PC-3 (cell line): ENCODE results near the gene NDEL1. TPM values are rescaled to one million over a fixed set of nuclear protein-coding genes. Genes with fewer than 3 reads are reported as not detected.

Experiments
- ATAC-seq: fragments of 200-7000 bp; cut with Tn5 transposase; 2 replicates; pipeline ENCODE4 v1.9.1; 2020; ENCODE audit warnings: mild to moderate bottlenecking, moderate library complexity
- BruUV-seq: library from RNA; stranded (reverse); fragments of 400-500 nt; replicated peaks from 2 replicates; lab custom pipeline; 2021; lab: Mats Ljungman, UMichigan
- CTCF ChIA-PET: fragments of 300-600 bp; sonication (Branson Sonifier 250); formaldehyde crosslinking; loops from one replicate; lab custom pipeline; 2022; ENCODE audit warnings: antibody characterized with exemption; lab: Charles Lee
- POLR2A ChIA-PET: fragments of 300-600 bp; sonication (Branson Sonifier 250); formaldehyde crosslinking; loops from one replicate; lab custom pipeline; 2022; ENCODE audit warnings: antibody characterized with exemption; ENCODE audit not compliant: unreplicated experiment; lab: Charles Lee
- DNase-seq: peaks from one replicate; pipeline ENCODE4 v3.0.0-alpha.2; 2015
- H2AFZ ChIP-seq: fragments of 300-600 bp; sonication (generic); 2 replicates; pipeline ENCODE4 v1.6.0; 2016; ENCODE audit warnings: antibody characterized with exemption, low read length
- H3F3A ChIP-seq: fragments of 300-600 bp; sonication (generic); one replicate; pipeline ENCODE4 v1.6.0; 2017; ENCODE audit warnings: antibody characterized with exemption, low read length, control low read depth, mild to moderate bottlenecking; ENCODE audit not compliant: unreplicated experiment
- H3K27ac ChIP-seq: fragments of 300-600 bp; sonication (generic); 2 replicates; pipeline ENCODE4 v1.5.1; 2016; ENCODE audit warnings: mild to moderate bottlenecking, low read length
- H3K27me3 ChIP-seq: fragments of 300-600 bp; sonication (generic); 2 replicates; pipeline ENCODE4 v1.6.1; 2016; ENCODE audit warnings: low read length, mixed read lengths
- H3K36me3 ChIP-seq: fragments of 300-600 bp; sonication (generic); 2 replicates; pipeline ENCODE4 v1.6.1; 2016; ENCODE audit warnings: low read depth, mixed run types, low read length, mixed read lengths
- H3K4me1 ChIP-seq: fragments of 300-600 bp; sonication (generic); 2 replicates; pipeline ENCODE4 v1.5.1; 2016; ENCODE audit warnings: low read length; ENCODE audit not compliant: insufficient read depth
- H3K4me2 ChIP-seq: fragments of 300-600 bp; sonication (generic); 2 replicates; pipeline ENCODE4 v1.6.0; 2016; ENCODE audit warnings: low read length
- H3K4me3 ChIP-seq: fragments of 300-600 bp; sonication (generic); 2 replicates; pipeline ENCODE4 v1.5.1; 2016; ENCODE audit warnings: mild to moderate bottlenecking, low read length, mixed read lengths
- H3K79me2 ChIP-seq: fragments of 300-600 bp; sonication (generic); 2 replicates; pipeline ENCODE4 v1.6.1; 2017; ENCODE audit warnings: low read length, mixed read lengths
- H3K9ac ChIP-seq: fragments of 300-600 bp; sonication (generic); 2 replicates; pipeline ENCODE4 v1.6.0; 2016; ENCODE audit warnings: mild to moderate bottlenecking, low read length
- H3K9me2 ChIP-seq: fragments of 300-600 bp; sonication (generic); replicated peaks from 2 replicates; pipeline ENCODE4 v1.6.1; 2016; ENCODE audit warnings: mixed run types, low read length, mixed read lengths
- H3K9me3 ChIP-seq: fragments of 300-600 bp; sonication (generic); 2 replicates; pipeline ENCODE4 v1.6.1; 2016; ENCODE audit warnings: low read length, mixed read lengths
- H4K20me1 ChIP-seq: fragments of 300-600 bp; sonication (generic); 2 replicates; pipeline ENCODE4 v1.6.1; 2016; ENCODE audit warnings: low read length, mixed read lengths
- EZH2 ChIP-seq: fragments of 300-600 bp; sonication (generic); IDR thresholded peaks from one replicate; pipeline ENCODE4 v1.6.1; 2017; ENCODE audit warnings: antibody characterized with exemption, mild to moderate bottlenecking, low read length; ENCODE audit not compliant: unreplicated experiment
- EZH2phosphoT487 ChIP-seq: fragments of 300-600 bp; sonication (generic); IDR thresholded peaks from 2 replicates; pipeline ENCODE4 v1.6.1; 2018; ENCODE audit warnings: mild to moderate bottlenecking, antibody characterized with exemption, low read length, borderline replicate concordance
- intact Hi-C: fragments of 100-400 bp; cut with micrococcal nuclease; formaldehyde crosslinking; loops from 2 replicates; pipeline ENCODE4 v1.9.0; 2023
- total RNA-seq: library from RNA; depleted of rRNA; stranded (reverse); fragments of >200 nt; gene quantifications from 2 replicates; pipeline ENCODE4 v1.2.3, GENCODE V29; 2014
- TF ChIP-seq, protein P1 (sequence below): fragments of 300-600 bp; sonication (generic); conservative IDR thresholded peaks from 2 replicates; pipeline ENCODE4 v1.5.1; 2017; ENCODE audit warnings: antibody characterized with exemption, low read depth, mild to moderate bottlenecking, low read length

The NDEL1 gene
- total RNA-seq, 1 experiment from 2014 or later, result 32.7 TPM

DNA sequence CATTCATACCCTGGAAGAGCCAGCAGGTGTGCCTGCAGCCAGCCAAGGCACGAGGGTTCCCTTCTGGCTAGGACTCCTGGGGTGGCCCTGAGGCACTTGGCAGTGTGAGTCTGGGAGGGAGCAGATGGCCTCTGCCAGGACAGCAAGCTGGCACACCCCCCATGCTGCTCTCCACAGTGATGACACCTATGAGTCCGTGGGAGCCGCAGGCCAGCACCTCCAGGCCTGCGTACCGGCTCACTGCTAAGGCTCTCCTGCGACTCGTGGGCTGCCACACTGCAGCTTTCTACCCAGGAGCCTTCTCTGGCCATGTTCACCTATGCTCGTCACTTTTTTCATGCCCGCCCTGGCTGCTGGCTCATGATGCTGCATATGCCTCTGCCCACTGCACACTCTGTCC lies 68.1 kb downstream of the NDEL1 start:
- no peaks in the 10 kb centered on the region for H3K9me2 ChIP-seq
- H3K4me3 ChIP-seq, result no peak overlapping the region
- no peak for ATAC-seq
- DNase-seq, result no peak
- H3F3A ChIP-seq, result no peaks in the 10 kb centered on the region
- intact Hi-C loops, result no loop called here
- TF ChIP-seq, protein P1, sequence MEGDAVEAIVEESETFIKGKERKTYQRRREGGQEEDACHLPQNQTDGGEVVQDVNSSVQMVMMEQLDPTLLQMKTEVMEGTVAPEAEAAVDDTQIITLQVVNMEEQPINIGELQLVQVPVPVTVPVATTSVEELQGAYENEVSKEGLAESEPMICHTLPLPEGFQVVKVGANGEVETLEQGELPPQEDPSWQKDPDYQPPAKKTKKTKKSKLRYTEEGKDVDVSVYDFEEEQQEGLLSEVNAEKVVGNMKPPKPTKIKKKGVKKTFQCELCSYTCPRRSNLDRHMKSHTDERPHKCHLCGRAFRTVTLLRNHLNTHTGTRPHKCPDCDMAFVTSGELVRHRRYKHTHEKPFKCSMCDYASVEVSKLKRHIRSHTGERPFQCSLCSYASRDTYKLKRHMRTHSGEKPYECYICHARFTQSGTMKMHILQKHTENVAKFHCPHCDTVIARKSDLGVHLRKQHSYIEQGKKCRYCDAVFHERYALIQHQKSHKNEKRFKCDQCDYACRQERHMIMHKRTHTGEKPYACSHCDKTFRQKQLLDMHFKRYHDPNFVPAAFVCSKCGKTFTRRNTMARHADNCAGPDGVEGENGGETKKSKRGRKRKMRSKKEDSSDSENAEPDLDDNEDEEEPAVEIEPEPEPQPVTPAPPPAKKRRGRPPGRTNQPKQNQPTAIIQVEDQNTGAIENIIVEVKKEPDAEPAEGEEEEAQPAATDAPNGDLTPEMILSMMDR, result no peak
- TF ChIP-seq EZH2 (no peak), EZH2phosphoT487 (no peak)
- H3K27ac ChIP-seq, result no peak overlapping the region
- H3K9me3 ChIP-seq, result no peaks in the 10 kb centered on the region
- ChIA-PET POLR2A (no interaction called here), CTCF (no interaction called here)
- H3K4me1 ChIP-seq, result no peaks in the 10 kb centered on the region
- H3K9ac ChIP-seq, result no peak overlapping the region
- H4K20me1 ChIP-seq, result no peaks in the 10 kb centered on the region
- H3K4me2 ChIP-seq, result no peak overlapping the region
- H3K27me3 ChIP-seq, result no peaks in the 10 kb centered on the region
- H3K79me2 ChIP-seq, result no peaks in the 10 kb centered on the region
- H2AFZ ChIP-seq, result no peak overlapping the region
- no peaks in the 10 kb centered on the region for H3K36me3 ChIP-seq
- no TSS peak for BruUV-seq

DNA sequence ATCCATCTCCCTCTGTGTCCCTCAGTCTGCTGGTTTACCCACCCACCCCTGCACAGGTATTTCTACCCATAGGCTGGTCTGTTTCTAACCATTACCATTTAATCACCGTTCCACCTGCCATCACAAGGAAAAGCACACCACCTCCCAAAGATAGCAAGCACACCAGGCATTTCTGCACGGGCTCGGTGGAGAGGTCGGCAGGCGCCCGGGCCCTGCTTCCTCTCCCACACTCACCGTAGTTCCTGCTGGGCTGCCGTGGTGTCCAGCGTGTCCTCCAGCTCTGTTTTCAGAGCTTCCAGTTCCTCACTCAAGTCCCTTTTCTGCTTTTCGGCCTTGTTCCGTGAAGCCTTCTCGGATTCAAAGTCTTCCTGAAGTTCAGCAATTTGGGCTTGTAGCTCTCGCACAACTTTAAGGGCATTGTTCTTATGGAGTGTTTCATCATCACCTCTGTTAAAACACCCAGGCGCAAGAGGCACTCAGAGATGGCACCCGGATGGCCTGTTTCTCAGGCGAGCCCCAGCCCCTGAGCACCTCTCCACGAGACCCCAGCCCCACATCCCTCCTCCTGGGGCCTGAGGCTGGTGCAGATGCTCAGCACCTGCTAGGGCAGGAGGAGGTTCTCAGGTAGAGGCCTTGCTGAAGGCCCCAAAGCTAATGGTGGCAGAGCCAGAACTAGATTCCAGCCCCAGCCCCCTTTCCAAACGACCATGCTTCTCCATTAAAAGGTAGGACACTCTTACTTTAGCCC lies 69.0 kb downstream of the NDEL1 start:
- no TSS peak for BruUV-seq
- Histone ChIP-seq H3K4me3 (no peak overlapping the region), H3K9me2 (no peaks in the 10 kb centered on the region), H2AFZ (no peak overlapping the region), H3K79me2 (no peaks in the 10 kb centered on the region), H3K9ac (no peak overlapping the region), H3K27me3 (no peaks in the 10 kb centered on the region), H3K9me3 (no peaks in the 10 kb centered on the region), H4K20me1 (no peaks in the 10 kb centered on the region), H3K4me1 (no peaks in the 10 kb centered on the region), H3K27ac (no peak overlapping the region), H3F3A (no peaks in the 10 kb centered on the region), H3K4me2 (no peak overlapping the region), H3K36me3 (no peaks in the 10 kb centered on the region)
- ChIA-PET CTCF (no interaction called here), POLR2A (no interaction called here)
- no peak for DNase-seq
- no peak for ATAC-seq
- no peak for TF ChIP-seq EZH2phosphoT487
- no peak for TF ChIP-seq EZH2
- TF ChIP-seq, protein P1, result no peak
- intact Hi-C loops, result no loop called here

DNA sequence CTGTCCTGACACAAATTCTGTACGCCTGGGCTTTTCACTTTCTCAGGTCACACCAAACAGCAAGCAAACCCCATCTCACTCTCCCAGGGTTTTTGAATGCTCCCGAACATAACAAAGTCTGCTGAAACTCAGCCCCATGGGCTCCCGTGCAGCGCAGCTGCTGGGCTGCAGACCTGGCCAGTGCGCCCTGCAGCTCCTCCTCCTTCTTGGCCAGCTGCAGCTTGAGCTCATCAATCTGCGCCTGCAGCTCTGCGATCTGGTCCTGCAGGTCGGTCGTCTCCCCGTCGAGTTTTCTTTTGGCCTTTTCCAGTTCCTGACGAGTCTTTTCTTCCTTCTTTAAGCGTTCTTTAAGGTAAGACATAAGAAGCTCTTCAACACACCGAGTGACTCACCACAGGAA lies 70.5 kb downstream of the NDEL1 start:
- no peak overlapping the region for H3K4me2 ChIP-seq
- no peaks in the 10 kb centered on the region for H4K20me1 ChIP-seq
- no peak overlapping the region for H2AFZ ChIP-seq
- DNase-seq (no peak), ATAC-seq (no peak)
- no TSS peak for BruUV-seq
- CTCF ChIA-PET, result no interaction called here
- H3K9me3 ChIP-seq, result no peaks in the 10 kb centered on the region
- POLR2A ChIA-PET, result no interaction called here
- no peaks in the 10 kb centered on the region for H3K9me2 ChIP-seq
- TF ChIP-seq, protein P1, result no peak
- TF ChIP-seq EZH2phosphoT487 (no peak), EZH2 (no peak)
- intact Hi-C loops, result no loop called here
- no peaks in the 10 kb centered on the region for H3F3A ChIP-seq
- H3K79me2 ChIP-seq, result no peaks in the 10 kb centered on the region
- H3K9ac ChIP-seq, result no peak overlapping the region
- no peaks in the 10 kb centered on the region for H3K4me1 ChIP-seq
- no peak overlapping the region for H3K27ac ChIP-seq
- H3K36me3 ChIP-seq, result no peaks in the 10 kb centered on the region
- H3K27me3 ChIP-seq, result no peaks in the 10 kb centered on the region
- H3K4me3 ChIP-seq, result no peak overlapping the region
